MG63 (cell line): ENCODE results near the gene SLC25A24. TPM values are rescaled to one million over a fixed set of nuclear protein-coding genes. Genes with fewer than 3 reads are reported as not detected.
"Not testable (repeated sequence)": the region's sequence is repeated elsewhere in the genome, so short reads cannot be mapped to it uniquely, and the experiment has no call there.

Experiments
- DNase-seq: peaks from one replicate; pipeline ENCODE4 v3.0.0-alpha.2; 2020
- H3K27me3 ChIP-seq: fragments of 250-450 bp; sonication (Bioruptor Pico); 2 replicates; pipeline ENCODE4 v1.5.1; 2020; ENCODE audit warnings: mild to moderate bottlenecking, moderate library complexity
- H3K36me3 ChIP-seq: fragments of 250-450 bp; sonication (Bioruptor Pico); 2 replicates; pipeline ENCODE4 v1.5.1; 2020; ENCODE audit warnings: mild to moderate bottlenecking, moderate library complexity
- H3K4me3 ChIP-seq: fragments of 250-450 bp; sonication (Bioruptor Pico); 2 replicates; pipeline ENCODE4 v1.5.1; 2020; ENCODE audit warnings: mild to moderate bottlenecking, moderate library complexity
- H3K9me3 ChIP-seq: fragments of 250-450 bp; sonication (Bioruptor Pico); 2 replicates; pipeline ENCODE4 v1.5.1; 2020; ENCODE audit warnings: mild to moderate bottlenecking, moderate library complexity
- total RNA-seq: library from RNA; depleted of rRNA; stranded (reverse); fragments of >200 nt; shearing (Covaris generic); gene quantifications from 2 replicates; pipeline ENCODE4 v1.2.3, GENCODE V29; 2014; ENCODE audit warnings: low replicate concordance

The SLC25A24 gene
- total RNA-seq, 1 experiment from 2014 or later = 95.4 TPM

DNA sequence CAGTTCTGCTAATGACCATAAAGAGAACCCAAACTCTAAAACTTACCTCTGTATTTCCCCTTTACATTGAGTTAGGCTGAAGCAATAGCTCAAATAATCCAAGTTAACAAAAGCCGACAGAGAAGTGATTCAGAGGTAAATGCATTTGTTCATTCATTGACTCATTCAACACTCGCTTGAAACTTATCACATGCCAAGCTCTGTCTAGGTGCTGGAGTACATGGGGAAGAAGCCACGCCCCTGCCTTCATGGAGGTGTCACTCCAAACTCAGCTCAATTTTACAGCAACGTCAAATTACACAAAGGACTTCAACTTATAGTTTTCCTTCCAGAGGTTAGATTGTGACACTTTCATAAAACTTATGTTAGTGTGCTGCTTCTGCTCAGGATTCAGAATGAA lies 45.8 kb downstream of the SLC25A24 start:
- no peaks in the 10 kb centered on the region for H3K27me3 ChIP-seq
- H3K36me3 ChIP-seq = peaks cover 95% of the 10 kb centered on the region
- no peak overlapping the region for H3K4me3 ChIP-seq
- no peak for DNase-seq
- H3K9me3 ChIP-seq = no peaks in the 10 kb centered on the region

DNA sequence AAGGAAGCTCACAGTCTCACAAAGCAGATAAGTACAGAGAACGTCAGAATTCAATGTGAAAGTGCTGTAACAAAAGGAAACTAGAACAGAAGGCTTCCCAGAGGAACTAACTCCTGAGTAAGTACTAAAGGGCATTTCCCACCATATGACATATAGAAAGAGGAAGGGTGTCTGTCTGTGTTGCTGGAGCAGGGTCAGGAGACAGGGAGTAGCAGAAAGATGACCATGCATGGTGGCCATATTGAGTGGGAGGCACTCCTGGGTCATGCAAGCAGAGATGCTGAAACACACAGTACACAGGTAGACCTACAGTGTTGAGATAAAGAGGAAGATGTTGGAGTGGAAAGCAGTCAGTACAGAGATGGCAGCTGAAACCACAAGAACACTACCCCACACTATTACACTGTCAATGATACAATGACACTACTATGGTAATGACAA lies 47.3 kb downstream of the SLC25A24 start:
- H3K36me3 ChIP-seq = peaks cover 100% of the 10 kb centered on the region
- H3K27me3 ChIP-seq = no peaks in the 10 kb centered on the region

DNA sequence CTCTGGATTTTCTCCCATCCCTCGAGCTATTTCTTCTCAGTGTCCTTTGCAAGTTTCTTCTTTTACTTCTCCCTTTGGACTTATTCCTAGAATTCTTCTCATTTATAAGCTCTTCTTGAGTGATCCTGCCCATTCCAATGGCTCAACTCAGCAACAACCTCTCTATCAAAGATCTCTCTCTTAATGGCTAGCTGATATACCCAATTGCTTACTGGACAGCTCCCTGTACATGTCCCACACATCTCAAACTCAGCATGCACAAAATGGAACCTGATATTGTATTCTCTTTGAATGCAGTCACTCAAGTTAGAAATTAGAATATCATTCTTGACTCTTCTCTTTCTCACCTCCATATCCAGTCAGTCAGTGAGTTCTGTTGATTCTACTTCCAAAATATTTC lies 48.6 kb downstream of the SLC25A24 start:
- DNase-seq = no peak
- Histone ChIP-seq H3K36me3 (peaks cover 98% of the 10 kb centered on the region), H3K4me3 (no peak overlapping the region), H3K27me3 (no peaks in the 10 kb centered on the region), H3K9me3 (no peaks in the 10 kb centered on the region)

More for the DNA sequence above, 47.3 kb downstream of the SLC25A24 start:
- no peak for DNase-seq
- Histone ChIP-seq H3K9me3 (no peaks in the 10 kb centered on the region), H3K4me3 (no peak overlapping the region)

DNA sequence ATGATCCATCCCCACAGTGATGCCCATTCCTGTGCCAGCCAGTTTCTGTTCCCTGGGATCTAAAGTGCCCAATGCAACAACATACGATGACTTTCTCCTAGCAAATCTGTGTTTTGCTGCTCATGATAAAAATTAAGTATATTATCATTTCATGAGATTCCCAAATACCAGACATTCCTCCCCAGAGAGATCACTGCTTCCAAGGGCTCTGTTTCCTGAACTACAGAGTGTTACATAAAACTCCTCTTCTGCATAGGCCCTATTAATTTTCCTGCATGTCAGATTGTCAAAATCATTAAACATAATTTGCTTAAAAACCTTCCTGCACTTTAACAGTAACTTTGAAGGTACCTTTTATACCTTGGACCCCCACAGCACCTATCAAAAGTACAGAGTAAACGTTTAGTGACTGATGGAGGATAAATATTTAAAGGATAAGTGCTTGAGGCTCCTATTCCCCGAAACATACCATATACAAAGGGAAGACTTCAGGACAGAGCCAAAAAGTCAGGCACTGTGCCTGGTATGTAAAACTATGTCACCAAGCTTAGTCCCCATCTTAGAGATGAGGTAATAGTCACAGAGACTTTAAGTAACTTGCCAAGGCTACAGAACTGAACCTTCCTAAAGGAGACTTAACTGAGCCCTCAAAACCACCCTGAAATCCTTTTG lies 50.2 kb downstream of the SLC25A24 start:
- Histone ChIP-seq H3K9me3 (no peaks in the 10 kb centered on the region; the same call in 1 of the 2 replicates), H3K27me3 (no peaks in the 10 kb centered on the region), H3K36me3 (peaks cover 96% of the 10 kb centered on the region), H3K4me3 (no peak overlapping the region)
- DNase-seq = no peak

DNA sequence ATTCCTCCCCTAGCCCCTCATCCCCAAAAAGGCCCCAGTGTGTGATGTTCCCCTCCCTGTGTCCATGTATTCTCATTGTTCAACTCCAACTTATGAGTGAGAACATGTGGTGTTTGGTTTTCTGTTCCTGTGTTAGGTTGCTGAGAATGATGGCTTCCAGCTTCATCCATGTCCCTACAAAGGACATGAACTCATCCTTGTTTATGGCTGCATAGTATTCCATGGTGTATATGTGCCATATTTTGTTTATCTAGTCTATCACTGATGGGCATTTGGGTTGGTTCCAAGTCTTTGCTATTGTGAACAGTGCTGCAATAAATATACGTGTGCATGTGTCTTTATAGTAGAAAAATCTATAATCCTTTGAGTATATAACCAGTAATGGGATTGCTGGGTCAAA lies 55.6 kb downstream of the SLC25A24 start:
- not testable (repeated sequence) for H3K9me3 ChIP-seq, DNase-seq, H3K4me3 ChIP-seq, H3K27me3 ChIP-seq
- H3K36me3 ChIP-seq = peaks cover 90% of the 10 kb centered on the region

DNA sequence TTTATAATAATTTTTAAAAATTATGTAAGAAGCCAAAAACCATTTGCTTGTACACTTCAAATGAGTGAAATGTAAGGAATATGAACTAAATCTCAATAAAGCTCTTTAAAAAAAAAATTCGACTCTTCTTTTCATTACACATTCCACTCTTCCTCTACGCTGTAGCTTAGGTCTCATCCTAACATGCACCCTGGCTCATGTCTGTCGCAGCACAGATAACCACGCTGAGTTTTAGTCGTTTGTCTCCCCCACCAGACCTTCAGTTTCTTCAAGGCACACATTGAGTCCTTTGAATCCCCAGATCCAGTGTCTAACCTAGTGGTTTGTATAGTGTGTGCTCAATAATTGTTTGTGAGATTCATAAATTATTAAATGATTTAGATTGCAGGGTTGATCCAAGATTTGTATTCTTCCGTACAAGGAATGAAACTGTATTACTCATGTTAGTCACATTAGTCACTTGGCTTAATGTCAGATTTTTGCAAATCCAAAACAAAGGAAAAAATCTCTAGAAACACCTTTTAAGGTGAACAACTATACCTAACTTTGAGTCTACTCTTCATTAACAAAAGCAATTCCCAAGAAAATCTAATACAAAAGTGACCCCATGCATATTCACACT lies 57.3 kb downstream of the SLC25A24 start:
- no peak for DNase-seq
- H3K27me3 ChIP-seq = no peaks in the 10 kb centered on the region
- no peaks in the 10 kb centered on the region; the same call in 1 of the 2 replicates for H3K9me3 ChIP-seq
- H3K36me3 ChIP-seq = peaks cover 90% of the 10 kb centered on the region
- no peak overlapping the region for H3K4me3 ChIP-seq

DNA sequence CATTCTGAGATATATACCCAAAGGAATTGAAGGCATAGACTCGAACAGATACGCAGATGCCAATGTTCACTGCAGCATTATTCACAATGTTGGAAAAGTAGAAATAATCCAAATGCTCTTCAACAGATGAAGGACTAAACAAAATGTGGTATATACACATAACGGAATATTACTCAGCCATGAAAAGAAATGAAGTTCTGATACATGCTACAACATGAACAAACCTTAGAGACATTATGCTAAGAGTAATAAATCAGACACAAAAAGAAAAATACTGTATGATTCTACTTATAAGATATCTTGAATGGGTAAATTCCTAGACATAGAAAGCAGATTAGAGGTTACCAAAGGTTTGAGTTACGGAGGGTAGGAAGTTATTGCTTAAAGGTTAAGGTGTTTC lies 57.9 kb downstream of the SLC25A24 start:
- DNase-seq = no peak
- Histone ChIP-seq H3K27me3 (no peaks in the 10 kb centered on the region), H3K36me3 (peaks cover 90% of the 10 kb centered on the region), H3K4me3 (no peak overlapping the region), H3K9me3 (no peaks in the 10 kb centered on the region; the same call in 1 of the 2 replicates)

DNA sequence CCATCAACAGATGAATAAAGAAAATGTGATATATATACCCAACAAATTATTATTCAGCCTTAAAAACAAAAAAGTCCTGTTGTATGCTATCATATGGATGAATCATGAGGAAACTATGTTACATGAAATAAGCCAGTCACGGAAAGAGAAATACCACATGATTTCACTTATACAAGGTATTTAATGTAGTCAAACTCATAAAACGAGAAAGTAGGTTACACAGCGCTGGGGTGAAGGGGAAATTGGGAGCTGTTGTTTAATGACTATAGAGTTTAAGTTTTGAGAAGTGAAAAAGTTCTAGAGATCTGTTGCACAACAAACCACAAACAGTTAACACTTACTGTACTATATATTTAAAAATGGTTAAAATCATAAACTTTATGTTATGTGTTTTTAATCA lies 58.5 kb downstream of the SLC25A24 start:
- Histone ChIP-seq H3K27me3 (no peaks in the 10 kb centered on the region), H3K9me3 (no peaks in the 10 kb centered on the region; the same call in 1 of the 2 replicates), H3K36me3 (peaks cover 92% of the 10 kb centered on the region), H3K4me3 (no peak overlapping the region)
- no peak for DNase-seq

DNA sequence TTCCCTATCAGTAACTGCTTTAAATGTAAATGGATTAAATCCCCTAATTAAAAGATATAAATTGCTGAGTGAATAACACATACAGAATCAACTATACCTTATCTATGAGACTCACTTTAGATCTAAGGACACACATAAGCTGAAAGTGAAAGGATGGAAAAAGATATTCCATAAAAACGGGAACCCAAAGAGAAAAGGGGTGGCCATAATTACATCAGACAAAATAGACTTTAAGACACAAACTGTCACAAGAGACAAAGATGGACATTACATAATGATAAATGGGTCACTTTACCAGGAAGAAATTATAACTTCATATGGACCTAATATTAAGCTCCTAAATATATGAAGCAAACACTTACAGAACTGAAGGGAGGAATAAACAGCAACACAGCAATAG lies 59.2 kb downstream of the SLC25A24 start:
- Histone ChIP-seq H3K36me3 (peaks cover 92% of the 10 kb centered on the region), H3K27me3 (no peaks in the 10 kb centered on the region), H3K9me3 (no peaks in the 10 kb centered on the region; the same call in 1 of the 2 replicates), H3K4me3 (no peak overlapping the region)
- DNase-seq = no peak

DNA sequence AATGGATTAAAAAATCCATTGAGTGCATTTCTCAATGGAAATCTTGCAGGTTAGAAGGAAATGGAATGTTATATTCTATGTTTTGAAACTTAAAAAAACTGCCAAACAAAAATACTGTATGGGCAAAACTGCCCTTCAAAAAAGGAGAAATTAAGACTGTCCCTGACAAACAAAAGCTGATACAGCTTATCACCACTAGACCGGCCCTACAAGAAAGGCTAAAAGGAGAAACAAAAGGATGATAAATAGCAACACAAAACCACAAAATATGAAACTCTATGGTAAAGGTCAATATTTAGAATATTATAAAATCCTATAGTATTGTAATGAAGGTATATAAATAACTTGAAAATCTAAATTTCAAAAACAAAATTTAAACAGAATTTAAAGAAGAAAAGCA lies 60.0 kb downstream of the SLC25A24 start:
- H3K27me3 ChIP-seq = no peaks in the 10 kb centered on the region
- no peak overlapping the region for H3K4me3 ChIP-seq
- peaks cover 93% of the 10 kb centered on the region for H3K36me3 ChIP-seq
- DNase-seq = no peak
- no peaks in the 10 kb centered on the region for H3K9me3 ChIP-seq

DNA sequence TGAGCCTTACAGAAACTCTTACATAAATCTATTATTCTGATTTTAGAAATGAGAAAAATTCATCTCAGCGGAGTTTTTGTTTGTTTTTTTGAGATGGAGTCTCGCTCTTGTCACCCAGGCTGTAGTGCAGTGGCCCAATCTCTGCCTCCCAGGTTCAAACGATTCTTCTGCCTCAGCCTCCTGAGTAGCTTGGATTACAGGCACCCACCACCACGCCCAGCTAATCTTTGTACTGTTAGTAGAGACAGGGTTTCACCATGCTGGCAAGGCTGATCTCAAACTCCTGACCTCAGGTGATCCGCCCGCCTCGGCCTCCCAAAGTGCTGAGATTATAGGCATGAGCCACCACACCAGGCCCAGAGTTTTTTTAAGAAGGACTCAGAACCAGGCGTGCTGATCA lies 60.6 kb downstream of the SLC25A24 start:
- H3K36me3 ChIP-seq = peaks cover 95% of the 10 kb centered on the region
- DNase-seq, H3K9me3 ChIP-seq, H3K4me3 ChIP-seq, H3K27me3 ChIP-seq: not testable (repeated sequence)

DNA sequence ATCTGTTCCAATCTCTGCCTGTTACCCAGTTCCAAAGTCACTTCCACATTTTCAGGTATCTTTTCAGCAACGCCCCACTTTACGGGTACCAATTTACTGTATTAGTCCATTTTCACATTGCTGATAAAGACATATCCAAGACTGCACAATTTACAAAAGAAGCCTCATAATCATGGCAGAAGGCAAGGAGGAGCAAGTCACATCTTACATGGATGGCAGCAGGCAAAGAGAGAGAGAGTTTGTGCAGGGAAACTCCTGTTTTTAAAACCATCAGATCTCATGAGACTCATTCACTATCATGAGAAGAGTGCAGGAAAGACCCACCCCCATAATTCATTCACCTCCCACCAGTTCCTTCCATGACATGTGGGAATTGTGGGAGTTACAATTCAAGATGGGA lies 67.0 kb downstream of the SLC25A24 start:
- H3K36me3 ChIP-seq = peaks cover 59% of the 10 kb centered on the region
- H3K9me3 ChIP-seq, H3K4me3 ChIP-seq, DNase-seq, H3K27me3 ChIP-seq: not testable (repeated sequence)

DNA sequence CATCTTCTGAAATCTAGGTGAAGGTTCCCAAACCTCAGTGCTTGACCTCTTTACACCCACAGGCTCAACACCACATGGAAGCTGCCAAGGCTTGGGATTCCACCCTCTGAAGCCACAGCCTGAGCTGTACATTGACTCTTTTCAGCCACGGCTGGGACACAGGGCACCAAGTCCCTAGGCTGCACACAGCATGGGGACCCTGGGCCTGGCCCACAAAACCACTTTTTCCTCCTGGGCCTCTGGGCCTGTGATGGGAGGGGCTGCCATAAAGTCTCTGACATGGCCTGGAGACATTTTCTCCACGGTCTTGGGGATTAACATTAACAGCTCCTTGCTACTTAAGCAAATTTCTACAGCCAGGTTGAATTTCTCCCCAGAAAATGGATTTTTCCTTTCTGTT lies 67.8 kb downstream of the SLC25A24 start:
- peaks cover 51% of the 10 kb centered on the region for H3K36me3 ChIP-seq
- DNase-seq, H3K9me3 ChIP-seq: not testable (repeated sequence)

DNA sequence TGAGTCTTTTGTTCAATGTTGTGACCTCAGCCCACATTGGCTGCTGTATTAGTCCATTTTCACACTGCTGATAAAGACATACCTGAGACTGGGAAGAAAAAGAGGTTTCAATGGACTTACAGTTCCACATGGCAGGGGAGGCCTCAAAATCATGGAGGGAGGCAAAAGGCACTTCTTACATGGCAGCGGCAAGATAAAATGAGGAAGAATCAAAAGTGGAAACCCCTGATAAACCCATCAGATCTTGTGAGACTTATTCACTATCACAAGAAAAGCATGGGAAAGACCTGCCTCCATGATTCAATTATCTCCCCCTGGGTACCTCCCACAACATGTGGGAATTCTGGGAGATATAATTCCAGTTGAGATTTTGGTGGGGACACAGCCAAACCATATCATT lies 68.9 kb downstream of the SLC25A24 start:
- not testable (repeated sequence) for DNase-seq, H3K27me3 ChIP-seq, H3K4me3 ChIP-seq, H3K9me3 ChIP-seq
- H3K36me3 ChIP-seq = peaks cover 40% of the 10 kb centered on the region

More for the DNA sequence above, 67.8 kb downstream of the SLC25A24 start:
- not testable (repeated sequence) for H3K27me3 ChIP-seq, H3K4me3 ChIP-seq

DNA sequence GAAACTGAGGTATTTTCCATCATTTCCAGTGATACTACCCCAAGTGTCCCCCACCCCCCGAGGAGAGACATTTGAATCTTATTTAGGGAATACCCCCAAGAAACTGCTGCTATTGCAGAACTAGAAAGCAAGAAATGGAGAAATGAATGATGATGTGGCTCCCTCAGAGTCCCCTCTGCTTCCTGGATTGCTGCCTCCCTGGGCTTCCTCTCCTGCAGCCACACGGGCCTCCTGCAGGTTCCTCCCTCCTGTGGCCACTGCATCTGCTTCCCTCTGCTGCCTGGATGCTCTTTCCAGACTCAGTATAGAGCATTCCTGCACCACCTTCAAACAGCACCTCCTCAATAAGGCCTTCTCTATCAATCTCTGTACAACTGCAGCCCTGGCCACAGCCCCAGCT lies 69.3 kb downstream of the SLC25A24 start:
- Histone ChIP-seq H3K9me3 (peaks cover 3% of the 10 kb centered on the region; the same call in 1 of the 2 replicates), H3K36me3 (peaks cover 36% of the 10 kb centered on the region), H3K27me3 (no peaks in the 10 kb centered on the region), H3K4me3 (no peak overlapping the region)
- no peak for DNase-seq

DNA sequence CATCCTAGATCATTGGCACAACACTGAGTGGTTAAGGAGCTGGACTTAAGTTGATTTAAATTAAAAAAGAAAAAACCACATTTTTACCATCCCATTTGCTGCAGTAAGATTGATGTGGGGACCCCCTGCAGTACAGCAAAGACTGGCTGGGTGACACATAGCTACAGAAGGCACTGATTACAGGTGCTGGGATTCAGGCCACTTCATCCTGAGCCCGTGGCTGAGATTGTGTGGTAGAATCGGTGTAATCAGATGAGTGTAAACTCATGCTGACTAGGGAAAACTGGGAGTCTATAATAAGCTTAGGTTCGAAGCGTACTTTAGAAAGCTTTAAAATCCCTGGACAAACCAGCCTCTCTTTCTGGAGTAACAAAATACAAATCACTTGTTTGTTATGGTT lies 70.1 kb downstream of the SLC25A24 start:
- H3K27me3 ChIP-seq = no peaks in the 10 kb centered on the region
- DNase-seq = no peak
- H3K4me3 ChIP-seq = no peak overlapping the region
- H3K9me3 ChIP-seq = peaks cover 3% of the 10 kb centered on the region; the same call in 1 of the 2 replicates
- peaks cover 28% of the 10 kb centered on the region for H3K36me3 ChIP-seq

DNA sequence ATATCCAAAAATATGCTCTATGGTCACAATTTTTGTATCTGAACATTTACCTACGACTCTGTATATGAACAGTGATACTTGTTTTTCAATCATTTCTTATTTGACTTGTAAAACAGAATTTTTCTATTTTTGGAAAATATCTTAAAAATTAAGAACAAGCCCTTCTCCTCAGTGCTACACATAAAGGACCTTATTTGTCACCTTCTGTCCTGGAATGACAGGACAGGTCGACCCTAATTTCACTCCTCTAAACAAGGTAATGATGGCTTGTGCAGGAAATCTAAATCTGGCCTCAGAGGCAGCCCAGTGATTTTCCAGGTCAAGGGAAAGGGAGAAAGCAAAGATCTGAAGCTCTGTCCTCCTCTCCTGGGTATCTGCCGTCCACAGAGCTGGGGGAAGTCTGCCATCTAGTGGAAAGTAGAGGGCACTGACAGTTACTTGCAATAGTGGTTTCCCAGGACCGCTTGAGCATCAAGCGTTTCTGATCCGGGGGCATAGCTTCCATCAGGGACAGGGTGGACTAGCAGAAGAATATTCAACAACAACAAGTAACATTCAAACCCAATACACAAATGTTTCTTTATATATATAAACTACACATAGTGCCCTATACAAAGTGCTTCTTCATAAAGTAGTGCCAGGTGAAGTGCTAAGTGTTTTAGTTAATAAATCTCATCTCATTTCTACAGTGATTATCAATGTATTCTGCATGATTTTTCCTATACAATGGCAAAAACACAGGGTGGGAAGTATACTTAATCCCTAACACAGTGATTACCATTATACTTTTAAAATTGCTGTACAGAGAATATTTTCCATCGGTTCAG lies 74.6 kb downstream of the SLC25A24 start:
- no peaks in the 10 kb centered on the region for H3K36me3 ChIP-seq
- DNase-seq = peak; percentile 65
- no peaks in the 10 kb centered on the region for H3K27me3 ChIP-seq
- no peak overlapping the region for H3K4me3 ChIP-seq
- no peaks in the 10 kb centered on the region for H3K9me3 ChIP-seq
